ENCODE data around the gene NFKBIE.

NFKBIE gene

DNA sequence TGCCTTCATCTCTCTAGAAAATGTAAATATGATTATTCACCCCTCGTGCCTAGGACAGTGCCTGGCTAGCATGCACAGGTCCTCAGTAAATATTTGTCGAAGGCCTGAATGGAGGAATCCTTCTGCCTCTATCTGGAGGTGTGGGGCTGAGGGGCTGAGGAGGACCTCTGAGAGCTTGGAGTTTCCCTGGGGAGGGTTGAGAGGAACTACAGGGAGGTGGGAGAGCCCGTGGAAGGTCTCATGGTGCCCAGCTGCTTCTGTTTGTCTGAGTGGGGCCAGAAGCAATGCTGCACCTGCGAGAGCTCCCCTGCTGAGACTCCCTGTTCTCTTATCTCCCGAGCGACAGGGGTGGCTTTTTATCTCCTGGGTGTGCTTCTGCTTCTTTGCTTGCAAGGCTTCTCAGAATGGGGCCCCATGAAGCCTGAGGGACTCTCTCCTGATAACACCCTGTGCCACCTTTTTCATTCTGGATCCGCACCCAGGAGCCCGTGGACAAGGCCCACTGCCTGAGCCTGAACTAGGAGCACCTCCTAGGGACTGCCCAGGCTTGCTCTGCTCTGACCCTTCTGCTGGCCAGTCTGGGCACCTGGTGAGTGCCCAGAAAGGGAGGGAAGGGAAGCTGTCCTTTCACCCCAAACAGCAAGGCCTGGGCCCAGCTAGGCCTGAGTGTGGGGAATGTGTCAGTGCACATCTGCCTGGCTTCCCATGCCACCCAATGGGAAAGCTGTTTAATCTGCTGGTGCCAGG, 39.6 kb downstream of the NFKBIE start:
- DNase-seq (ENCODE audit: low read depth) = no peak

GRCh38 chr6:44224965-44225305, 40.4 kb downstream of the NFKBIE start:
- DNase-seq (ENCODE audit: low read depth) = no peak

DNA sequence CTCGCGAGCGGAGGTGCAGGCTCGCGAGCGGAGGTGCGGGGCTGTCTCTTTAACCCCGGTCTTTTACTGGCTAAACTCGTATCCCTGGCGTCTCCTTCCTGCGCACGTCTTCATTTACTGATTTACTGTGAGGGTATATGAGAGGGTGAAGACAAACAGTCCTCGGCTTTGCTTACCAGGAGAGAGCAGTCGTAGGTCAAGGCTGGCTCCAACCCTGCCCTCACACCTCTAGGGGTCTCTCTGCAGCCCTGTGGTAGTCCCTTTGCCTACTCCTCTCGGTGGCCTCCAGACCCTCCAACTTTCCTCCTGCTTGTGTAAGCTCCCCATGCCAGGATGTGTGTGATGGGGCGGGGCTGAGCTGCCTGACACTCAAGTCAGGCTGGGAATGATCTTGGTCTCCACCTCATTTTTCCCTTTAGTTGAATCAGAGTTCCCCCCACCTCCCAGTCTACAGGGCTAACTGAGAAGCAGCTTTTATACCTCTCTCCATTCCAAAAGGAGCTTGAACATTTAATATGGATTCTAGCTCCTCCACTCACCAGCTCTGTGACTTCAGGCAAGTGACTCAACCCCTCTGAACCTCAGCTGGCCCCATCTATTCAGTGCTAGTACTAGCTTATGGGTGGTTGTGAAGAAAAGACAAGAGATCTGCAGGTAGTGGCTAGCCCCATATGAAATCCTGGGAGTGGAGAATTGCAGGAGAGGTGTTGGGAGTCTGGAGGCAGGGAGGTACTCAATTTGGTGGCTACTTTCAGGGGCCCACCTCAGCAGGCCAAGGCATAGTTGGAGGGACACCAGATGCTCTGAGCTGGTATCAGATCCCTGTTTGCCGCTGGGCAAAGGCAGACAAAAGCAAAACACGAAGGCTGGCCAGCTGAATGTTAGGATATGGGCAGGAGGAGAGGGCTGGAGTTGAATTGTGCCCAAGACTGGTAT, 41.1 kb downstream of the NFKBIE start:
- DNase-seq (ENCODE audit: low read depth) = no peak

- no peak for DNase-seq (ENCODE audit: low read depth)
These were observed 41.9 kb downstream of the NFKBIE start, which contains the start of gene SLC29A1 for GRCh38 chr6:44223319-44224028. SLC29A1 (plus strand) TSS chr6:44223595; CDS start chr6:44227314, 3,719 bp downstream.

GRCh38 chr6:44222486-44223318, 42.6 kb downstream of the NFKBIE start:
- DNase-seq (ENCODE audit: low read depth) = no peak

DNA sequence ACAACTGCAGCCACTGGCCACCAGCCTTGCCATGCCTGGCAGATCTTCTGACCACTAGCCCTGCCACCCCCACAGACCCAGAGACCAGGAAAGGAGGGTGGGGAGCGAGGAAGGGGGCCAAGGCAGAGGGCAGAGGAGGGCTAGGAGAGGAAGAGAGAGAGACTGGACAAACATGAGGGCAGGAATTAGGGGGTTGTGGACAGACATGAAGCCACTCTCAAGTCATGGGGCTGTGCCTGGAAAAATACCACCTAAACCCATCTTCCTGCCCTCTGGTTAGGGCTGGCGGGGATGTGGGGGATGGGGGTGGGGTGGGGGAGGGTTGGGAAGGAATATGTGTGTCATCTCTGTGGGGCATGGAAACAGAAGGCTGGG, 43.4 kb downstream of the NFKBIE start:
- no peak for DNase-seq (ENCODE audit: low read depth)

- DNase-seq (ENCODE audit: low read depth) = peak; percentile 88
These were observed 43.9 kb downstream of the NFKBIE start for GRCh38 chr6:44221291-44221960.

- DNase-seq (ENCODE audit: low read depth) = no peak
These were observed 44.4 kb downstream of the NFKBIE start for GRCh38 chr6:44220913-44221290.

GRCh38 chr6:44219815-44220784, 45.3 kb downstream of the NFKBIE start:
- DNase-seq (ENCODE audit: low read depth) = no peak

DNA sequence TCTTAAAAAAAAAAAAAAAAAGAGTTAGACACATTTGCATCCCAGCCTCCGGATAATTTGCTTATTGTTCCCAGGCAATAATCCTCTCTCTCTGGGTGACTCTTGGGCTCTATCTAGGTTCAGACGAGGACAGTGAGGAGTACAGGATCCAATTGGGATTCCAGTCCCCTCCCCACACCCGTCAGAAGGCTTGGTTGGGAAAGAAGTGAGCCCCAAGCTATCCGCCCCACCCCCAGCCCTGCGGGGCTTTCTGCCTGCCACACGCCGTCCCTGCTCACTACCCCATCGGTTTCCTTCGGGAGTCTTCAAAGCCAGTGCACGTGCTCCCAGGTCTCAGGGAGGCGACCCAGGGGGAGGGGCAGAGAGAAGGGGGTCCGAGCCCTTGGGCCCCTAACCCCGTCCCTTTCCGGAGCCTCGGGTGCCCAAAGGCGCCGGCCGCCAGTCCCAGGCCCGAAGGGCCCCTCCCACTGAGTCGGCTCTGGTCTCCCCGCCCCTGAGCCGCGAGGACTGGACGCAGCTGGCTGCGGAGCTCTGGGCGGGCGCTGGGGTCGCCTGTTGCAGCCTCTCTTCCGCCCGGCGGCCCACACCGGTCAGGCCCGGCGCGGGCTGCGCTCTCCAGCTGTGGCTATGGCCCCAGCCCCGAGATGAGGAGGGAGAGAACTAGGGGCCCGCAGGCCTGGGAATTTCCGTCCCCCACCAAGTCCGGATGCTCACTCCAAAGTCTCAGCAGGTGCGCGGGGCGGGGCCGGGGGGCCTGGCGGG, 46.1 kb downstream of the NFKBIE start:
- no peak for DNase-seq (ENCODE audit: low read depth)

DNA sequence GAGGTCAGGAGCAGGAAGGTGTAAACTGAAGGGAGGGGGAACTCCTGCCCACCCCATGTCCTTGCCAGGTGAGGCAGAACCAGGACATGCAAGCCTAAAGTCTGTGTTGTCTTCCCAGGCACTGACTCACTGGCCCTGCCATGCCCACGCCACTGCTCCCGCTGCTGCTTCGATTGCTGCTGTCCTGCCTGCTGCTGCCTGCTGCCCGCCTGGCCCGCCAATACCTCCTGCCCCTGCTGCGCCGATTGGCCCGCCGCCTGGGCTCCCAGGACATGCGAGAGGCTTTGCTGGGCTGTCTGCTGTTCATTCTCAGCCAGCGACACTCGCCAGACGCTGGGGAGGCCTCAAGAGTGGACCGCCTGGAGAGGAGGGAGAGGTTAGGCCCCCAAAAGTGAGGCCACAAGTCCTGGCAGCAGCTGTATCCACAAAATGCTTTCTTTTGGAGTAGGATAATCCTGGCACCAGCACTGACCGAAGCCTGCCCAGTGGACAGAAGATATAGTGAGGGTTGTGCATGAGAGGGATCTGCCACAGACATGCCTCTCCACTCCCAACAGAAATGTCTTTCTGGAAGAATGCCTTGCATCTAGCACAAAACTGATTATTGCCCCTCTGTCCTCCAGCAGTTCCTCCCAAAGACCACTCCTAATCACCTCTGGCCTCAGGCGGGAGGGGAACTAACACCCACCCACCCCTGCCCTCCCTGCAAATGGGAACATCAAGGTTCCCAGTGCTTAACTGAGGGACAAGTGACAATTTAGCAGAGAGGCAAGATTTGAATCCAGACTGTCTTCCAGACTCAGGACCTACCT, 47.8 kb downstream of the NFKBIE start:
- DNase-seq (ENCODE audit: low read depth) = no peak

- DNase-seq (ENCODE audit: low read depth) = no peak
These were observed 48.5 kb downstream of the NFKBIE start, which contains the start of gene MYMX for GRCh38 chr6:44216677-44217331. MYMX (plus strand) TSS chr6:44216926; CDS start chr6:44217472, 546 bp downstream.

GRCh38 chr6:44214307-44214706, 51.0 kb downstream of the NFKBIE start:
- DNase-seq (ENCODE audit: low read depth) = no peak

DNA sequence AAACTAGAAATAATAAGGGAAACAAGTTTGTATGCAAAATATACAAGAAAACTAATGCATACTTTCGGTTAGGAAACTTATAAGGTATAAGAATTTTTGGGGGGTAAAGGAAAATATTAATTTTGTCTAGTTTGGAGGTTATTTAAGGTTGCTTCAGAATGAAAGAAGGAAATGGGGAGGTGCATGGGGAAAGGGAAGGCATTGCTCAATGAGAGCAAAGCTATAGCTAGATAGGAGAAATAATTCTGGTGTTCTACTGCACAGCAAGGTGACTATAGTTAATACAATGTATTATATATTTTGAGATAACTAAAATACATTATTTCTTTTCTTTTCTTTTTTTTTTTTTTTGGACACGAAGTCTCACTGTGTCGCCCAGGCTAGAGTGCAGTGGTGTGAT, 54.1 kb downstream of the NFKBIE start:
- no peak for DNase-seq (ENCODE audit: low read depth)
